ENCODE results near the gene AGXT2. TPM values are rescaled to one million over a fixed set of nuclear protein-coding genes. Genes with fewer than 3 reads are reported as not detected.
"Not testable (repeated sequence)": the region's sequence is repeated elsewhere in the genome, so short reads cannot be mapped to it uniquely, and the experiment has no call there.

The AGXT2 gene
- total RNA-seq, 4 donors from 2014 or later: not detected

DNA sequence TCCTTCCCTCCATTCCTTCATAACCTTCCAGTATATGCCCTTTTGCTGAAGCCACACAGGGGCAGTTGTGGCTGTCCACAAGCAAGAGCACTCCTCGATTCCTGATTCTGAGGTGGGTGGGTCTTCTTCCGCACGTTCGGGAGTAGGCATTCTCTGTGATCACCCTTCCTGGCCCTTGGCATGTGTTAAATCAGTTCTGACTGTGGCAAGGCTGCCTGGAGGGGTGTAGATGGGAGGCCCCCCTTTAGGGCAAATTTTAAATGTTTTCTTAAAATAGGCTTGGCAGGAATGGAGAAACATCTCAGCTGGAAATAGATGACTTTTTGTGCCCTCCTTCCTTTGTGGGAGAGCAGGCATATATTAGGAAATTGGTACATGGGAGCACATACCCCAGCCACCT lies 3.1 kb downstream of the AGXT2 start:
- intact Hi-C loops (cut with DNase I; ENCODE audit: low total_unique reads): no loop called here
- no peak for DNase-seq (ENCODE audit: low spot score in 2 of 2)
- TF ChIP-seq, protein P1, sequence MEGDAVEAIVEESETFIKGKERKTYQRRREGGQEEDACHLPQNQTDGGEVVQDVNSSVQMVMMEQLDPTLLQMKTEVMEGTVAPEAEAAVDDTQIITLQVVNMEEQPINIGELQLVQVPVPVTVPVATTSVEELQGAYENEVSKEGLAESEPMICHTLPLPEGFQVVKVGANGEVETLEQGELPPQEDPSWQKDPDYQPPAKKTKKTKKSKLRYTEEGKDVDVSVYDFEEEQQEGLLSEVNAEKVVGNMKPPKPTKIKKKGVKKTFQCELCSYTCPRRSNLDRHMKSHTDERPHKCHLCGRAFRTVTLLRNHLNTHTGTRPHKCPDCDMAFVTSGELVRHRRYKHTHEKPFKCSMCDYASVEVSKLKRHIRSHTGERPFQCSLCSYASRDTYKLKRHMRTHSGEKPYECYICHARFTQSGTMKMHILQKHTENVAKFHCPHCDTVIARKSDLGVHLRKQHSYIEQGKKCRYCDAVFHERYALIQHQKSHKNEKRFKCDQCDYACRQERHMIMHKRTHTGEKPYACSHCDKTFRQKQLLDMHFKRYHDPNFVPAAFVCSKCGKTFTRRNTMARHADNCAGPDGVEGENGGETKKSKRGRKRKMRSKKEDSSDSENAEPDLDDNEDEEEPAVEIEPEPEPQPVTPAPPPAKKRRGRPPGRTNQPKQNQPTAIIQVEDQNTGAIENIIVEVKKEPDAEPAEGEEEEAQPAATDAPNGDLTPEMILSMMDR (IDR thresholded peaks at IDR 0.05): no peak
- TF ChIP-seq POLR2A (IDR thresholded peaks at IDR 0.05): no peak
- no peak overlapping the region for H3K4me3 ChIP-seq (ENCODE audit: low read depth, poor library complexity, severe bottlenecking)
- whole genome bisulfite sequencing, 2 donors: 68 to 73% methylated on average over 4 of the region's 4 CpGs

DNA sequence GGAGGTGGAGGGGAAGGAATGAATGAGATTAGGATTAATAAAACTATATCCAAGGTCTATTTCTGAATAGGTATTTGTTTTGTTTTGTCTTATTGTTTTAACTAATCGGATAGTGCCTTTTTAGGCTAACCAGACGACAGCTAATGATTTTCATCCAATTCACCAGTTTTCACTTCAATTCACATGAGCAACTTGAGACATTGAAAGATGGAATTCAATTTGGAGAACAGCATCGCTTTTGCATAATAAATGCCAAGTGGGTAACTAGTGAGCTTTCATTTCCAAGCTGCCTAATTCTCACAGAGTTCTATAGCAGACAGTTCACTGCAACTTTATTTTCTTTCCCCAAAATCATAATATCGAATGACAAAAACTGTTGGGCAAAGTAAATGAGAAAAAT lies 5.0 kb downstream of the AGXT2 start:
- WGBS, 2 donors: 65 to 69% methylated on average over 4 of the region's 4 CpGs
- DNase-seq (ENCODE audit: low spot score in 2 of 2): no peak
- no peak for TF ChIP-seq POLR2A (IDR thresholded peaks at IDR 0.05)
- TF ChIP-seq, protein P1 (IDR thresholded peaks at IDR 0.05): no peak
- no peak overlapping the region for H3K4me3 ChIP-seq (ENCODE audit: low read depth, poor library complexity, severe bottlenecking)
- intact Hi-C loops (cut with DNase I; ENCODE audit: low total_unique reads): no loop called here

DNA sequence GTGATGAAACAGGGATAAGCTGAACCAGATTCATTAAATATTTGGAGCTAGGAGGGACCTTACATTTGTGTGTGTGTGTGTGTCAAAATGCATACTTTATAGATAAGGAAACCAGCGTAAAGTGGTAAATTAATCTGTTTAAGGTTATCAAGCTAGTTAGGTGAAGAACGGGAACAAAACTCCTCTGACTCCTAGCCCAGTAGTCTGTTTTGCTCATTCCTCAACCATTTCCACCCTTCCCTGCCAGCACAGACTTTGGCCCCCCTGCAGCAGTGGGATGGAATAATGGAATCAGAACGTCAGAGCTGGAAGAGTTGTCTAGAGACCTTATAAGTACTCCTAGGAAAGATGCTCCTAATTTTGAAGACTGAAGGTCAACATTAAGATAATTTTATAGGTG lies 6.5 kb downstream of the AGXT2 start:
- intact Hi-C loops (cut with DNase I; ENCODE audit: low total_unique reads): no loop called here
- WGBS, 2 donors: 38 to 49% methylated on average over 3 of the region's 3 CpGs
- TF ChIP-seq, protein P1 (IDR thresholded peaks at IDR 0.05): no peak
- TF ChIP-seq POLR2A (IDR thresholded peaks at IDR 0.05): no peak
- H3K4me3 ChIP-seq (ENCODE audit: low read depth, poor library complexity, severe bottlenecking): no peak overlapping the region
- DNase-seq (ENCODE audit: low spot score in 2 of 2): no peak

DNA sequence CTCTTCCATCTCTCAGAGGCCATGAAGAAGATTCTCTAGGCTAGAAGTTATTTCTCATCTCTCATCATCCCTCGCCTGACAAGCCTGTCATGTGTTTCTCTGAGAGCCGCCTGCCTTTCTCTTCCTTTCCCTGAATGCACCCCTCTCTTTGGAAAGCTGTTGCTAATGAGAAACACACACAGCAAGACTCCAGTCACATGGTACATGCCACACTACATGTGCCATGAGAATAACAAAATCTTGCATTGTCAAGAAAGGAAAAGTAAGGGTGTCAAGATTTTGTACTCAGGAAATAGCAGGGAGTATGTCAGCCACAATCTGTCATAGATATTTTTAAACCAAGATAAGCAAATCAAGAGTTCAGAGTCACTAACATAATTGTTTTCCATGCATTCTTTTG lies 8.9 kb downstream of the AGXT2 start:
- intact Hi-C loops (cut with DNase I; ENCODE audit: low total_unique reads): no loop called here
- no peak for DNase-seq (ENCODE audit: low spot score in 2 of 2)
- WGBS, 2 donors: 63 to 71% methylated on average over 2 of the region's 2 CpGs
- TF ChIP-seq, protein P1 (IDR thresholded peaks at IDR 0.05): no peak
- no peak overlapping the region for H3K4me3 ChIP-seq (ENCODE audit: low read depth, poor library complexity, severe bottlenecking)

DNA sequence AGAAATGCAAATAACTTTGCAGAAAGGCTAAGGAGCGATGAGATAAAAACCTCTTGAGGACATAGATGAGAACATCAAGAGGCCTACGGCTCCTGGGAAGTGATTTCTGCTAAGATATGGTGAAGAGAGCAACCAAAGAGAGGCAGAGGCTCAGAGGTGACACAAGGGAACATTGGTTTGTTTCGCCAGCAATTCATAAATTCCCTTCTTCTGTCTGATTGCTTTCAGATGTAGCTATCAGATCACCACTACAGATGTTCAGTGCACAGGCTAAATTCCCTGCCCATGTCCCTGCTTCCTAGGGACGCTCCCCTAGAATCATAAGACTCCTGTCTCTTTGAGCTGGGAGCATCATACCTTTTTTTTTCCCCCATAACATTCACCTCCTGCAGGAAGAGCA lies 11.2 kb downstream of the AGXT2 start:
- TF ChIP-seq, protein P1 (IDR thresholded peaks at IDR 0.05): no peak
- TF ChIP-seq POLR2A (IDR thresholded peaks at IDR 0.05): no peak
- 60% methylated on average over 4 of the region's 4 CpGs for WGBS, 2 donors
- H3K4me3 ChIP-seq (ENCODE audit: low read depth, poor library complexity, severe bottlenecking): no peak overlapping the region
- DNase-seq (ENCODE audit: low spot score in 2 of 2): no peak
- intact Hi-C loops (cut with DNase I; ENCODE audit: low total_unique reads): no loop called here

DNA sequence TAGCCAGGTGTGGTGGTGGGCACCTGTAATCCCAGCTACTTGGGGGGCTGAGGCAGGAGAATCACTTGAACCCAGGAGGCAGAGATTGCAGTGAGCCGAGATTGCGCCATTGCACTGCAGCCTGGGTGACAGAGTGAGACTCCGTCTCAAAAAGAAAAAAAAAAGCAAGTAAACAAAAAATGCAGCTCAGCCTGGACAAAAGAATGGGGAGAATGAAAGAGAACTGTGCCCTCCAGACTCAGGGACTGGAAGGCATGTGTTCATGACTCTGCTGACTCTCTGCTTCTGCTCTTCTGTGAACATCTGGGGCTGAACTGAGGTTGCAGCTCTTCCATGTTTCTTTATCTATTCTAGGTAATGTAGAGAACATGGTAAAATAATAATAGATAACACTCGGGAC lies 11.8 kb downstream of the AGXT2 start:
- 57 to 65% methylated on average over 4 of the region's 4 CpGs for WGBS, 2 donors
- intact Hi-C loops (cut with DNase I; ENCODE audit: low total_unique reads); H3K4me3 ChIP-seq (ENCODE audit: low read depth, poor library complexity, severe bottlenecking); DNase-seq (ENCODE audit: low spot score in 2 of 2): not testable (repeated sequence)
